GM23338 (cell line): ENCODE results near the gene N4BP2. TPM values are rescaled to one million over a fixed set of nuclear protein-coding genes. Genes with fewer than 3 reads are reported as not detected.

Source experiments
- ATAC-seq: fragments of 200-7000 bp; cut with Tn5 transposase; 3 replicates; pipeline ENCODE4 v1.9.1; 2020
- DNase-seq: peaks from one replicate; pipeline ENCODE4 v3.0.0-alpha.2; 2015; ENCODE audit warnings: low spot score
- H2AFZ ChIP-seq: fragments of 200-600 bp; sonication (generic); 2 replicates; pipeline ENCODE4 v1.8.0; 2016; ENCODE audit warnings: antibody characterized with exemption, mild to moderate bottlenecking, moderate library complexity
- H3F3A ChIP-seq: fragments of 200-600 bp; sonication (generic); replicated peaks from 2 replicates; pipeline ENCODE4 v1.8.0; 2017; ENCODE audit warnings: antibody characterized with exemption, mixed run types, low read depth
- H3K27ac ChIP-seq: fragments of 200-600 bp; sonication (generic); 2 replicates; pipeline ENCODE4 v1.6.1; 2016; ENCODE audit warnings: low read depth
- H3K27me3 ChIP-seq: fragments of 200-600 bp; sonication (generic); 2 replicates; pipeline ENCODE4 v1.8.0; 2016; ENCODE audit warnings: mild to moderate bottlenecking, mixed run types, moderate library complexity; ENCODE audit not compliant: insufficient read depth
- H3K36me3 ChIP-seq: fragments of 200-600 bp; sonication (generic); 2 replicates; pipeline ENCODE4 v1.8.0; 2016; ENCODE audit warnings: mild to moderate bottlenecking; ENCODE audit not compliant: insufficient read depth
- H3K4me1 ChIP-seq: fragments of 200-600 bp; sonication (generic); 2 replicates; pipeline ENCODE4 v1.8.0; 2016; ENCODE audit warnings: mild to moderate bottlenecking, moderate library complexity; ENCODE audit not compliant: insufficient read depth
- H3K4me2 ChIP-seq: fragments of 200-600 bp; sonication (generic); 2 replicates; pipeline ENCODE4 v1.7.1; 2017; ENCODE audit warnings: mixed run types
- H3K4me3 ChIP-seq: fragments of 200-600 bp; sonication (generic); 2 replicates; pipeline ENCODE4 v1.6.1; 2016; ENCODE audit warnings: mixed run types
- H3K79me2 ChIP-seq: fragments of 200-600 bp; sonication (generic); replicated peaks from 2 replicates; pipeline ENCODE4 v1.8.0; 2017; ENCODE audit warnings: mild to moderate bottlenecking; ENCODE audit not compliant: insufficient read depth
- H3K9me2 ChIP-seq: fragments of 200-600 bp; sonication (generic); 2 replicates; pipeline ENCODE4 v1.8.0; 2017; ENCODE audit not compliant: insufficient read depth
- H4K20me1 ChIP-seq: fragments of 200-600 bp; sonication (generic); replicated peaks from 2 replicates; pipeline ENCODE4 v1.8.0; 2017; ENCODE audit warnings: mild to moderate bottlenecking; ENCODE audit not compliant: insufficient read depth
- H3K27ac Mint-ChIP-seq: 2 replicates; pipeline ENCODE4 v1.8.0; 2020; ENCODE audit warnings: inconsistent platforms, mild to moderate bottlenecking, moderate library complexity, mixed read lengths
- H3K27me3 Mint-ChIP-seq: 3 replicates; pipeline ENCODE4 v1.8.0; 2022; ENCODE audit warnings: low read depth, mild to moderate bottlenecking, moderate library complexity, mixed read lengths, inconsistent platforms; ENCODE audit not compliant: insufficient read depth, poor library complexity
- H3K36me3 Mint-ChIP-seq: 3 replicates; pipeline ENCODE4 v1.8.0; 2021; ENCODE audit warnings: low read depth, mild to moderate bottlenecking, inconsistent platforms, moderate library complexity, mixed read lengths
- H3K4me1 Mint-ChIP-seq: 3 replicates; pipeline ENCODE4 v1.8.0; 2020; ENCODE audit warnings: mild to moderate bottlenecking, inconsistent platforms, mixed read lengths
- H3K4me3 Mint-ChIP-seq: 3 replicates; pipeline ENCODE4 v1.8.0; 2021; ENCODE audit warnings: moderate library complexity, mild to moderate bottlenecking, inconsistent platforms, mixed read lengths
- H3K9me3 Mint-ChIP-seq: 3 replicates; pipeline ENCODE4 v1.8.0; 2020; ENCODE audit warnings: moderate library complexity, mild to moderate bottlenecking, inconsistent platforms, mixed read lengths
- EZH2 ChIP-seq: fragments of 200-600 bp; sonication (generic); IDR thresholded peaks from one replicate; pipeline ENCODE4 v1.8.0; 2017; ENCODE audit warnings: antibody characterized with exemption, mild to moderate bottlenecking, low read depth; ENCODE audit not compliant: unreplicated experiment
- EZH2phosphoT487 ChIP-seq: fragments of 200-600 bp; sonication (generic); IDR thresholded peaks from one replicate; pipeline ENCODE4 v1.8.1; 2018; ENCODE audit warnings: antibody characterized with exemption; ENCODE audit not compliant: unreplicated experiment
- JUNB ChIP-seq: IDR thresholded peaks from one replicate; pipeline ENCODE4 v1.6.1; 2016; ENCODE audit warnings: antibody characterized with exemption; ENCODE audit not compliant: unreplicated experiment
- NANOG ChIP-seq: IDR thresholded peaks from 2 replicates; pipeline ENCODE4 v1.6.1; 2016; ENCODE audit warnings: antibody characterized with exemption, borderline replicate concordance
- POLR2AphosphoS5 ChIP-seq: IDR thresholded peaks from 2 replicates; pipeline ENCODE4 v1.6.1; 2016; ENCODE audit warnings: antibody characterized with exemption, low read depth
- STAT1 ChIP-seq: IDR thresholded peaks from one replicate; pipeline ENCODE4 v1.6.1; 2016; ENCODE audit warnings: antibody characterized with exemption; ENCODE audit not compliant: unreplicated experiment
- ZNF114 ChIP-seq: fragments of 250-450 bp; sonication (Bioruptor Pico); IDR thresholded peaks from 2 replicates; pipeline ENCODE4 v1.5.0; 2020; ENCODE audit warnings: mild to moderate bottlenecking, moderate library complexity
- polyA plus RNA-seq: library from polyadenylated mRNA; unstranded; fragments of >200 nt; fragmentation: Nextera tagmentation; extraction: Ambion mirVana; gene quantifications from 2 replicates; pipeline ENCODE4 v1.2.1, GENCODE V29; 2016
- total RNA-seq: library from RNA; depleted of rRNA; stranded (reverse); fragments of >200 nt; shearing (Covaris generic); gene quantifications from 2 replicates; pipeline ENCODE4 v1.2.3, GENCODE V29; 2014
- TF ChIP-seq, protein P1 (sequence below): IDR thresholded peaks from one replicate; pipeline ENCODE4 v1.6.1; 2018; ENCODE audit warnings: antibody characterized with exemption; ENCODE audit not compliant: unreplicated experiment
- TF ChIP-seq, protein P2 (sequence below), 2 experiments: fragments of 200-600 bp in 1 of 2; sonication (generic) in 1 of 2; conservative IDR thresholded peaks; 2 replicates each; pipeline versions ENCODE4 v1.5.1 to v1.6.1; 2016 to 2017; ENCODE audit warnings: antibody characterized with exemption in 2 of 2, low read depth in 2 of 2, mild to moderate bottlenecking in 2 of 2, moderate library complexity in 1 of 2
- TF ChIP-seq, protein P3 (sequence below): IDR thresholded peaks from 2 replicates; pipeline ENCODE4 v1.6.1; 2016; ENCODE audit warnings: antibody characterized with exemption

N4BP2 gene
- total and polyA plus RNA-seq, 2 experiments from 2014 or later: 25.6 to 46.3 TPM

DNA sequence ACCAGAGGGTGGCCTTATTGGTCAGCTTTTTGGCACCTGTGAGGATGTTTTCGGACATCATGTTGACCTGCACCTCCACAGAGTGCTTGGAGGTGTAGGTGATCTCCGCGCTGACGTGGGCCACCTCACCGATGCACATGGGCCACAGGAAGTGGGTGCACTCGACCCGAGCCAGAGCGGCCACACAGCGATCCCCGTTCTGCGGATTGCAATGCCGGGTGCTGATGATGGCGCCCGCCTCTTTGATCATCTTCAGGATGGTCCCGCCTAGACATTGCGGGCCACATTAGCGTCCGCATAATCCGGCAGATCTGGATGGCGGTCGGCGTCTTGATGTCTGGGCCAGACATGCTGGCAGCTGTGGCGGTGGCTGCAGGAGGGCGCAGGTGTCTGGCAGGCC, 12.9 kb upstream of the N4BP2 start:
- no peaks in the 10 kb centered on the region for H3F3A ChIP-seq
- H3K79me2 ChIP-seq: no peaks in the 10 kb centered on the region
- Mint-ChIP-seq H3K27ac (no peak overlapping the region), H3K4me3 (no peak overlapping the region), H3K36me3 (no peaks in the 10 kb centered on the region), H3K9me3 (no peaks in the 10 kb centered on the region), H3K27me3 (peaks cover 6% of the 10 kb centered on the region), H3K4me1 (no peaks in the 10 kb centered on the region)
- ATAC-seq (no peak), DNase-seq (no peak)
- no peaks in the 10 kb centered on the region for H3K4me1 ChIP-seq
- H3K4me3 ChIP-seq: no peak overlapping the region
- no peak overlapping the region for H3K27ac ChIP-seq
- H3K4me2 ChIP-seq: no peak overlapping the region
- peak overlapping the region; percentile 66 for H2AFZ ChIP-seq
- H3K27me3 ChIP-seq: no peaks in the 10 kb centered on the region
- no peaks in the 10 kb centered on the region for H4K20me1 ChIP-seq
- no peaks in the 10 kb centered on the region for H3K36me3 ChIP-seq
- H3K9me2 ChIP-seq: no peaks in the 10 kb centered on the region
- no peak for TF ChIP-seq NANOG
- TF ChIP-seq POLR2AphosphoS5: no peak
- TF ChIP-seq, protein P1, sequence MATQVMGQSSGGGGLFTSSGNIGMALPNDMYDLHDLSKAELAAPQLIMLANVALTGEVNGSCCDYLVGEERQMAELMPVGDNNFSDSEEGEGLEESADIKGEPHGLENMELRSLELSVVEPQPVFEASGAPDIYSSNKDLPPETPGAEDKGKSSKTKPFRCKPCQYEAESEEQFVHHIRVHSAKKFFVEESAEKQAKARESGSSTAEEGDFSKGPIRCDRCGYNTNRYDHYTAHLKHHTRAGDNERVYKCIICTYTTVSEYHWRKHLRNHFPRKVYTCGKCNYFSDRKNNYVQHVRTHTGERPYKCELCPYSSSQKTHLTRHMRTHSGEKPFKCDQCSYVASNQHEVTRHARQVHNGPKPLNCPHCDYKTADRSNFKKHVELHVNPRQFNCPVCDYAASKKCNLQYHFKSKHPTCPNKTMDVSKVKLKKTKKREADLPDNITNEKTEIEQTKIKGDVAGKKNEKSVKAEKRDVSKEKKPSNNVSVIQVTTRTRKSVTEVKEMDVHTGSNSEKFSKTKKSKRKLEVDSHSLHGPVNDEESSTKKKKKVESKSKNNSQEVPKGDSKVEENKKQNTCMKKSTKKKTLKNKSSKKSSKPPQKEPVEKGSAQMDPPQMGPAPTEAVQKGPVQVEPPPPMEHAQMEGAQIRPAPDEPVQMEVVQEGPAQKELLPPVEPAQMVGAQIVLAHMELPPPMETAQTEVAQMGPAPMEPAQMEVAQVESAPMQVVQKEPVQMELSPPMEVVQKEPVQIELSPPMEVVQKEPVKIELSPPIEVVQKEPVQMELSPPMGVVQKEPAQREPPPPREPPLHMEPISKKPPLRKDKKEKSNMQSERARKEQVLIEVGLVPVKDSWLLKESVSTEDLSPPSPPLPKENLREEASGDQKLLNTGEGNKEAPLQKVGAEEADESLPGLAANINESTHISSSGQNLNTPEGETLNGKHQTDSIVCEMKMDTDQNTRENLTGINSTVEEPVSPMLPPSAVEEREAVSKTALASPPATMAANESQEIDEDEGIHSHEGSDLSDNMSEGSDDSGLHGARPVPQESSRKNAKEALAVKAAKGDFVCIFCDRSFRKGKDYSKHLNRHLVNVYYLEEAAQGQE: no peak
- TF ChIP-seq JUNB: no peak
- TF ChIP-seq EZH2: no peak
- TF ChIP-seq EZH2phosphoT487: no peak
- TF ChIP-seq, protein P2, sequence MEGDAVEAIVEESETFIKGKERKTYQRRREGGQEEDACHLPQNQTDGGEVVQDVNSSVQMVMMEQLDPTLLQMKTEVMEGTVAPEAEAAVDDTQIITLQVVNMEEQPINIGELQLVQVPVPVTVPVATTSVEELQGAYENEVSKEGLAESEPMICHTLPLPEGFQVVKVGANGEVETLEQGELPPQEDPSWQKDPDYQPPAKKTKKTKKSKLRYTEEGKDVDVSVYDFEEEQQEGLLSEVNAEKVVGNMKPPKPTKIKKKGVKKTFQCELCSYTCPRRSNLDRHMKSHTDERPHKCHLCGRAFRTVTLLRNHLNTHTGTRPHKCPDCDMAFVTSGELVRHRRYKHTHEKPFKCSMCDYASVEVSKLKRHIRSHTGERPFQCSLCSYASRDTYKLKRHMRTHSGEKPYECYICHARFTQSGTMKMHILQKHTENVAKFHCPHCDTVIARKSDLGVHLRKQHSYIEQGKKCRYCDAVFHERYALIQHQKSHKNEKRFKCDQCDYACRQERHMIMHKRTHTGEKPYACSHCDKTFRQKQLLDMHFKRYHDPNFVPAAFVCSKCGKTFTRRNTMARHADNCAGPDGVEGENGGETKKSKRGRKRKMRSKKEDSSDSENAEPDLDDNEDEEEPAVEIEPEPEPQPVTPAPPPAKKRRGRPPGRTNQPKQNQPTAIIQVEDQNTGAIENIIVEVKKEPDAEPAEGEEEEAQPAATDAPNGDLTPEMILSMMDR (conservative IDR thresholded peaks at IDR 0.05; ENCODE audit: low read depth in 2 of 2): no peak
- no peak for TF ChIP-seq STAT1
- TF ChIP-seq, protein P3, sequence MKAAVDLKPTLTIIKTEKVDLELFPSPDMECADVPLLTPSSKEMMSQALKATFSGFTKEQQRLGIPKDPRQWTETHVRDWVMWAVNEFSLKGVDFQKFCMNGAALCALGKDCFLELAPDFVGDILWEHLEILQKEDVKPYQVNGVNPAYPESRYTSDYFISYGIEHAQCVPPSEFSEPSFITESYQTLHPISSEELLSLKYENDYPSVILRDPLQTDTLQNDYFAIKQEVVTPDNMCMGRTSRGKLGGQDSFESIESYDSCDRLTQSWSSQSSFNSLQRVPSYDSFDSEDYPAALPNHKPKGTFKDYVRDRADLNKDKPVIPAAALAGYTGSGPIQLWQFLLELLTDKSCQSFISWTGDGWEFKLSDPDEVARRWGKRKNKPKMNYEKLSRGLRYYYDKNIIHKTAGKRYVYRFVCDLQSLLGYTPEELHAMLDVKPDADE: no peak
- TF ChIP-seq ZNF114: no peak
